Thyroid gland (tissue), 4 donors: ENCODE measurements around the gene ADAMTSL1. TPM values are rescaled to one million over a fixed set of nuclear protein-coding genes. Genes with fewer than 3 reads are reported as not detected.

Experiments used
- DNase-seq, 2 donors: peaks; one replicate each; pipeline ENCODE4 v3.0.0-alpha.2; 2019
- H3K27ac ChIP-seq, 3 donors: fragments of 200-600 bp; sonication (generic); 1 replicate in 2 of 3; 2 replicates in 1 of 3; pipeline ENCODE4 v1.5.1; 2016 to 2019; ENCODE audit warnings: mild to moderate bottlenecking in 1 of 3, moderate library complexity in 1 of 3
- H3K27me3 ChIP-seq: fragments of 200-600 bp; sonication (generic); one replicate; pipeline ENCODE4 v1.5.1; 2019
- H3K36me3 ChIP-seq, 2 donors: fragments of 200-600 bp; sonication (generic); one replicate each; pipeline ENCODE4 v1.5.1; 2016 to 2019
- H3K4me1 ChIP-seq, 2 donors: fragments of 200-600 bp; sonication (generic); one replicate each; pipeline ENCODE4 v1.5.1; 2017 to 2019
- H3K4me3 ChIP-seq, 3 donors: fragments of 200-600 bp; sonication (generic); replicated peaks in 1 of 3; 1 replicate in 2 of 3; 2 replicates in 1 of 3; pipeline ENCODE4 v1.5.1; 2016; ENCODE audit warnings: mild to moderate bottlenecking in 1 of 3
- H3K9me3 ChIP-seq: fragments of 200-600 bp; sonication (generic); one replicate; pipeline ENCODE4 v1.5.1; 2017
- POLR2A ChIP-seq, 2 donors: fragments of 450-650 bp; IDR thresholded peaks; one replicate each; pipeline ENCODE4 v1.6.1; 2017; ENCODE audit warnings: antibody characterized with exemption in 2 of 2, mild to moderate bottlenecking in 2 of 2, moderate library complexity in 1 of 2
- WGBS, 2 donors: methylation state at CpG; one replicate each; pipeline ENCODE4 v1.1.5; 2017; 5-methylcytosine and 5-hydroxymethylcytosine counted together
- intact Hi-C: fragments of 100-400 bp; cut with DNase I; formaldehyde crosslinking; loops from one replicate; pipeline ENCODE4 v1.15.1; 2023
- total RNA-seq, 4 donors: library from RNA; depleted of rRNA; stranded (reverse); fragments of >200 nt; gene quantifications; one replicate each; pipeline ENCODE4 v1.2.3, GENCODE V29; 2016
- TF ChIP-seq, protein P1 (sequence below), 6 experiments: fragments of 200-600 bp in 3 of 6; fragments of 450-650 bp in 3 of 6; sonication (generic) in 3 of 6; IDR thresholded peaks; one replicate each; pipeline ENCODE4 v1.5.1; 2016 to 2019; ENCODE audit warnings: antibody characterized with exemption in 6 of 6, mild to moderate bottlenecking in 2 of 6, inconsistent platforms in 1 of 6, moderate library complexity in 1 of 6

Gene ADAMTSL1
- total RNA-seq, 4 donors from 2014 or later = 1.6 to 9.0 (median 4.8) TPM

DNA sequence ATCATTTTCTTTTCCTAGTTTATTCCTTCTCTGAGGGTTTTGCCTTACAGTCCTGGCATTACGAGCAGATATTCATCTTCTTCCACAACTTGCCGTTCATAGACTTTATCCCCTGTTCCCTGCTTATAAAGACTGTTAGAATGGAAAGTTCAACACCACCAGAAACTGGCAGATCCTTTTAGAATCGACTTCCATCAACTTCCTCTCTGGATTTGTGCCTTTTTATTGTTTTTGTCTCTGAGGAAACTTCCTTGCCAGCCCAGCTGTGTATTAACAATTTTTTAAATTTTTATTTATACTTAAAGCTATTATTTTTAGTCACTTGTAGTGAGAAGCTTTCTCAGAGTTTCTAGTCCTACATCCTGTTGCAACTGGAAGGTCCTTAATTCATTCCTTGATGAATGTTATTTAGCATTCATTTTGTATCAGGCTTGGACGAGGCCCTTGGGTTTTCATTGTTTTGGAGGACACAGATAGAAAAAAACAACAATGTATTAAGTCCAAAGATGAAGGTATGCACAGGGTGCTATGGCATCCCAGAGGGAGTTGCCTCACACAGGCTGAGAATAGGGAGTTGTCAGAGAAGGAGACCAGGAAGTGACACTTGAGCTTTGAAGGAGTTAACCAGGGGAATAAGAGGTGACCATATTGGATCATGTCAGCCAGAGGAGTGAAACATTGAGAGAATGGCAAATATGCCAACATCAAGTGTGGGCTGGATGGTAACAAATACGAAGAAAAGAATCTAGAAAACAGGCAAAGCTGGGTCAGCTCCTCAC is 81.3 kb downstream of the ADAMTSL1 start:
- Histone ChIP-seq H3K9me3 (no peaks in the 10 kb centered on the region), H3K4me1 (no peaks in the 10 kb centered on the region), H3K36me3 (no peaks in the 10 kb centered on the region), H3K27ac (no peak overlapping the region), H3K27me3 (no peaks in the 10 kb centered on the region), H3K4me3 (no peak overlapping the region)
- DNase-seq = no peak
- WGBS, 2 donors = 62 to 69% methylated on average over 5 of the region's 5 CpGs
- intact Hi-C loops = no loop called here
- TF ChIP-seq, protein P1, sequence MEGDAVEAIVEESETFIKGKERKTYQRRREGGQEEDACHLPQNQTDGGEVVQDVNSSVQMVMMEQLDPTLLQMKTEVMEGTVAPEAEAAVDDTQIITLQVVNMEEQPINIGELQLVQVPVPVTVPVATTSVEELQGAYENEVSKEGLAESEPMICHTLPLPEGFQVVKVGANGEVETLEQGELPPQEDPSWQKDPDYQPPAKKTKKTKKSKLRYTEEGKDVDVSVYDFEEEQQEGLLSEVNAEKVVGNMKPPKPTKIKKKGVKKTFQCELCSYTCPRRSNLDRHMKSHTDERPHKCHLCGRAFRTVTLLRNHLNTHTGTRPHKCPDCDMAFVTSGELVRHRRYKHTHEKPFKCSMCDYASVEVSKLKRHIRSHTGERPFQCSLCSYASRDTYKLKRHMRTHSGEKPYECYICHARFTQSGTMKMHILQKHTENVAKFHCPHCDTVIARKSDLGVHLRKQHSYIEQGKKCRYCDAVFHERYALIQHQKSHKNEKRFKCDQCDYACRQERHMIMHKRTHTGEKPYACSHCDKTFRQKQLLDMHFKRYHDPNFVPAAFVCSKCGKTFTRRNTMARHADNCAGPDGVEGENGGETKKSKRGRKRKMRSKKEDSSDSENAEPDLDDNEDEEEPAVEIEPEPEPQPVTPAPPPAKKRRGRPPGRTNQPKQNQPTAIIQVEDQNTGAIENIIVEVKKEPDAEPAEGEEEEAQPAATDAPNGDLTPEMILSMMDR (IDR thresholded peaks at IDR 0.05) = no peak
- TF ChIP-seq POLR2A (IDR thresholded peaks at IDR 0.05) = no peak

- no peak overlapping the region for H3K27ac ChIP-seq
- WGBS, 2 donors = 87 to 97% methylated on average over 14 to 15 of the region's 15 CpGs
- no peaks in the 10 kb centered on the region for H3K36me3 ChIP-seq
Measured at GRCh38 chr9:18564018-18564880, 90.3 kb downstream of the ADAMTSL1 start.

DNA sequence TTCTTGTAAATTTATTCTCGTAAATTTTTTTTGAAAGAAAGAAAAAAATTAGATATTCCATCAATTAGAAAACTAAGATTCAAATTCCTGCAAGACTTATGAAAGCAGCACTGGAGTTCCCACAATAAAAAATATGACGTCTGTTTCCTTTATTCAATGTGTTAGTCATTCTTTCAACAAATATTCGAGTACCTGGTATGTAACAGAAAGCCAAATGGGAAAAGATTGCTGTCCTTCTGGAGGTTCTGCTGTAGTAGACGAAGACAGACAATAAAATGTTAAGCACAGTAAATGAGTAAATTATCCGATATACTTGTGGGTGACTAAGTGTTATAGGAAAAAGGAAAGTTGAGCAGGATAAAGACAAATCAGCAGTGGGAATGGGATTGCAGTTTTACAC is 92.2 kb downstream of the ADAMTSL1 start:
- Histone ChIP-seq H3K36me3 (no peaks in the 10 kb centered on the region), H3K9me3 (no peaks in the 10 kb centered on the region), H3K27me3 (no peaks in the 10 kb centered on the region), H3K4me1 (peaks cover 0 to 6% of the 10 kb centered on the region in 2 donors), H3K27ac (no peak overlapping the region), H3K4me3 (no peak overlapping the region)
- WGBS, 2 donors = 80 to 84% methylated on average over 5 of the region's 5 CpGs
- no peak for DNase-seq
- intact Hi-C loops = no loop called here
- TF ChIP-seq POLR2A (IDR thresholded peaks at IDR 0.05) = no peak
- TF ChIP-seq, protein P1 (IDR thresholded peaks at IDR 0.05) = no peak

More at GRCh38 chr9:18564018-18564880, 90.3 kb downstream of the ADAMTSL1 start:
- DNase-seq = no peak
- TF ChIP-seq POLR2A (IDR thresholded peaks at IDR 0.05) = no peak
- TF ChIP-seq, protein P1 (IDR thresholded peaks at IDR 0.05) = no peak
- no peaks in the 10 kb centered on the region for H3K9me3 ChIP-seq
- H3K27me3 ChIP-seq = no peaks in the 10 kb centered on the region
- H3K4me3 ChIP-seq = no peak overlapping the region
- intact Hi-C loops = no loop called here
- H3K4me1 ChIP-seq = no peaks in the 10 kb centered on the region

GRCh38 chr9:18568973-18569372 is 95.0 kb downstream of the ADAMTSL1 start:
- 71 to 85% methylated on average over 4 of the region's 4 CpGs for WGBS, 2 donors
- Histone ChIP-seq H3K36me3 (no peaks in the 10 kb centered on the region), H3K27ac (no peak overlapping the region), H3K27me3 (no peaks in the 10 kb centered on the region), H3K9me3 (no peaks in the 10 kb centered on the region), H3K4me3 (no peak overlapping the region), H3K4me1 (peaks cover 0 to 6% of the 10 kb centered on the region in 2 donors)
- no peak for DNase-seq
- intact Hi-C loops = no loop called here
- TF ChIP-seq, protein P1 (IDR thresholded peaks at IDR 0.05) = no peak
- TF ChIP-seq POLR2A (IDR thresholded peaks at IDR 0.05) = no peak
